GM12872 (cell line): ENCODE measurements around the gene CFAP65.

Experiments
- TF ChIP-seq, protein P1 (sequence below): IDR thresholded peaks from 3 replicates; pipeline ENCODE4 v1.5.1; 2011; ENCODE audit warnings: low read depth, mild to moderate bottlenecking, low read length, moderate library complexity; ENCODE audit not compliant: insufficient read depth

CFAP65 gene

GRCh38 chr2:219056176-219056895 lies 15.0 kb upstream of the CFAP65 start:
- TF ChIP-seq, protein P1, sequence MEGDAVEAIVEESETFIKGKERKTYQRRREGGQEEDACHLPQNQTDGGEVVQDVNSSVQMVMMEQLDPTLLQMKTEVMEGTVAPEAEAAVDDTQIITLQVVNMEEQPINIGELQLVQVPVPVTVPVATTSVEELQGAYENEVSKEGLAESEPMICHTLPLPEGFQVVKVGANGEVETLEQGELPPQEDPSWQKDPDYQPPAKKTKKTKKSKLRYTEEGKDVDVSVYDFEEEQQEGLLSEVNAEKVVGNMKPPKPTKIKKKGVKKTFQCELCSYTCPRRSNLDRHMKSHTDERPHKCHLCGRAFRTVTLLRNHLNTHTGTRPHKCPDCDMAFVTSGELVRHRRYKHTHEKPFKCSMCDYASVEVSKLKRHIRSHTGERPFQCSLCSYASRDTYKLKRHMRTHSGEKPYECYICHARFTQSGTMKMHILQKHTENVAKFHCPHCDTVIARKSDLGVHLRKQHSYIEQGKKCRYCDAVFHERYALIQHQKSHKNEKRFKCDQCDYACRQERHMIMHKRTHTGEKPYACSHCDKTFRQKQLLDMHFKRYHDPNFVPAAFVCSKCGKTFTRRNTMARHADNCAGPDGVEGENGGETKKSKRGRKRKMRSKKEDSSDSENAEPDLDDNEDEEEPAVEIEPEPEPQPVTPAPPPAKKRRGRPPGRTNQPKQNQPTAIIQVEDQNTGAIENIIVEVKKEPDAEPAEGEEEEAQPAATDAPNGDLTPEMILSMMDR = no peak

DNA sequence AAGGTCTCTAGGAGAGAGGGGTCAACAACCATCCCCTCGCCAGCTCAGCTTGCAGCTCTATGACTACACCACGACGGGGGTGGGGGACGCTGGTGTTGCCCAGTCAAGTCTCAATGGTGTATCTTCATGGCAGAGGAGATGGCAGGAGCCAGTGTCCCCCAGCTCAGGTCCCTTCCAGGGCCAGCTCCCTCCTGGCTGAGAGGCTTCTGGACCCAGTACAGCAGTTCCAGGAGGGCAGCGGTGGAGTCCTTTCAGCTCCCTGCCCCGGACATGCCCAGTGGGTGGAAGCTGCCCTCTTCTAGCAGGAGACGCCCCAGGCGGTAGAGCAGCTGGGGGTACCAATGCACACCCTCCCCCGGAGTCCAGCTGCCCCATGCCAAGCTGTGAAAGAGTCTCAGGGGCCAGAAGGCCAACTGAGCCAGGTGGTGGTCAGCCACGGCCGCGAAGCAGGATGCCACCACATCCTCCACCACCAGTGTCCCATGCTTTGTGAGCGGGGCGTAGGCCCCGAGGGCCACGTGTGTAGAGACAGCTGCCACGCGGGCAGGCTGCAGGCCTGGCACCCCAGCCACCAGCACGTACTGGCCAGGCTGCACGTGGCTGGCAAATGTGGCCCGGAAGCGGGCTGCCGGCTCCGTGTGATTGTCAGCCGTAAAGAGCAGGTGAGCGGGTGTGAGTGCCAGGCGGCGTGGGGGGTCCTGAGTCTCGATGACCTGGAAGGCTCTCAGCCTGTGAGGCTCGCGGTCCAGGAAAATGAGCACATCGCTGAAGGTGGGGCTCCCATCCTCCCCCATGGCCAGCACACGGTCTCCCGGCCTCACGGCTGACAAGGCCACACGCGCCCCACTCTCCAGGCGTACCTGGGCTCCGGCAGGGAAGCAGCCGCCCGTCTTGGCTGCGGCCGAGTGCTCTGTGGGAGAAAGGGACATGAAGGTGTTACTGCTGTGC lies 13.9 kb upstream of the CFAP65 start:
- TF ChIP-seq, protein P1 = no peak

DNA sequence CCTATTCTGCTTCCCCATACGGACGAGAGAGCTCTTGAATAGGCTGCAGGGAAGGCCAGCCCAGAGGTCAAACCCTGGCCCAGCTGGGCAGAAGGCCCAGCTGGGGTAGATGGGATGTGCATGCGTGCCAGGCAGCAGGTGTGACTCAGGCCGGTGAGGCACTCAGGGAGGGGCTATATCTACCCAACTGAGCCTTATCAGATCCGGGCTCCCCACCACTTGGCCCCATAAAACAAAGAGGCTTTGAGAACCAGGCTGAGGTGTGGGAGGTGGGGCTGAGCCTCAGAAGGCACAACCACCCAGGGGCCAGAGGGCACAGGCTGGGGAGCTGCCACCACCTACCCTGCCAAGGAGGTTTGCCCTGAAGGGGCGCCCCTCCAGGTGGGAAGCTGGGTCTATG lies 8.0 kb upstream of the CFAP65 start:
- TF ChIP-seq, protein P1 = no peak

GRCh38 chr2:219045937-219046550 lies 4.7 kb upstream of the CFAP65 start:
- TF ChIP-seq, protein P1 = no peak

DNA sequence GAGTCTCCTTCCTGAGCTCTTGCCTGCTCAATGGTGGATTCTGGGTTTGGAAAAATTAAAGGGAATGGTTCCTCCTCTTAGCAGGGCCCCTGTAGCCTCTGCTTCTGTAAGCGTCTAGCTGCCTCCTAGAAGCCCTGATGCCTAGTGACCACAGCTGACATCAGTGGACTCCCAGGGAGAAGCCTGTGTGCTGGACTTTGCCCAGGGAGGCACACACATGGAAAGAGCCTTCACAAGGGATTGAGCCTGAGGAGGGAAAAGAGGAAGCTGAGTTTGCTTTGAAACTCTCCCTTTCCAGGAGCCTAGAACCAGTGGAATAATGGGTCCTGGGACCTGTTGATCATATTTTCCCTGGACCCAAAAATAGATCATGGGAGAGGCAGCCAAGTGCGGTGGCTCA lies 1.4 kb upstream of the CFAP65 start:
- TF ChIP-seq, protein P1 = no peak

DNA sequence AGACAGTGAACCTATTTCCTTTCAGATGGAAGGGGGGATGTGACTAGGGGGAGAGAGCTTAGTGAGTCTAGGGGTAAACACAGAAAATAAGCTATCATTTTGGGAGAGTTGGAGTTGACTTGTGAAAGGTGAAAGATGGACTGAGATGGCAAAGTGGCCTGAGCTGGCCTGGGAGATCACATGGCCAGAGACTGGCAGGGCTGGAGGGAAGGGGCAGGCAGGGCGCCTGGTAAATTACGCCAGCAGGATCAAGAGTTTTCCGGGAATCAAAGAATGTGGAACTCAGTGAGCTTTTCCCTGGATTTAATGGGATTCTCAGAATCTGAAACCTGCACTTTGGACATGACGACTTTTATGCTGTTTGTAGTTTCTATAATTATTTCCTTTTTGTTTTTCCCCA lies 841 bp upstream of the CFAP65 start:
- TF ChIP-seq, protein P1 = no peak

DNA sequence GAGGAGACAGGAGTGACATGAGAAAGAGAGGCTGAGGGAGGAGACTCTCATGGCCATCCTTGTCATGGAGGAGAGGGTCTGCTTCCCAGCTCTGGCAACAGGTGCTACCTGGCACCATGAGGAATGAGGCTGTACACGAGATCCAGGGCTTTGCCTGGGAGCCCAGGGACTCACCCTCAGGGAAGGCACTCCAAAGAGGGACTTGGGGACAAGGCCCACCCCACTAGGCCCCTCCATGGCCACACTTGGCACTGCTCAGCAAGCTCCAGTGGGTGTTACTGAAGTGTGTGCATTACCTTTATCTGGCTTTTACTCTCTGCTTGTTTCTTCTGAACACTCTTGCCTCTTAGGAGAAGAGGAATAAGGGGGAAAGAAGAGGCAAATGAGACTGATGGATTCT lies 2.7 kb downstream of the CFAP65 start:
- TF ChIP-seq, protein P1 = no peak
